Stimulated activated CD8-positive, alpha-beta memory T cell treated with anti-CD3 and anti-CD28 coated beads, Interleukin-4, amount 100 ng/mL, for 4 hours (primary cell): ENCODE results near the gene AP1S2.
"Not testable (repeated sequence)": the region's sequence is repeated elsewhere in the genome, so short reads cannot be mapped to it uniquely, and the experiment has no call there.

Experiments used
- DNase-seq, 2 donors: peaks; one replicate each; pipeline ENCODE4 v3.0.0-alpha.2; 2020; ENCODE audit warnings: low read depth in 2 of 2, low spot score in 1 of 2

AP1S2 gene

GRCh38 chrX:15854712-15855567 is at the start of gene AP1S2:
Gene AP1S2, minus strand, starts transcription at chrX:15854813. Its CDS starts 2,289 bp downstream, at chrX:15852524.
- DNase-seq = peak; percentile 67 to 96

DNA sequence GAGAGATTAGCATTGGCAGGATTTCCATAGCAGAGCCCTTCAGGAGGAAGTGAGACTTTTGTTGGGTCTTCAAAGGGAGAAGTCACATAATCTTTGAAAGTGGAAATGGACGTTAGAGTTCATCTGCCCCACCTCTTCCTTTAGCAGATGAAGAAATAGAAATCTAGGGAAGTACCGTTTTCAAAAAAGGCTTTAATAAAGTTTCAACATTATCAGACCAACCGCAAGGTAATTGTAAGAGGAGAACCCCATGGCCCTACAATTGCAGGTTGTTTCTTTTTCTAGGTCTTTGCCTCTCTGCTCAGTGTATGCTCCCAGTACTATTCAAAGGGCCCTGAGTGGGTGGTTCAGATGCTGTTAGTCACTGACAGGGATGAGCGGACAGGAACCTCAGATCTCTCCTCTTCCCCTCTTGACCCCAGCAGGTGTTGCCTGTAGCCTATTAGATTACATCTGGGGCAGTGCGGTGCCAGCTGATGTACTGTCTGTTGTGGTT is 48.6 kb upstream of the AP1S2 start:
- DNase-seq = no peak

- DNase-seq = no peak
Observed at GRCh38 chrX:15895334-15895733, 40.7 kb upstream of the AP1S2 start.

DNA sequence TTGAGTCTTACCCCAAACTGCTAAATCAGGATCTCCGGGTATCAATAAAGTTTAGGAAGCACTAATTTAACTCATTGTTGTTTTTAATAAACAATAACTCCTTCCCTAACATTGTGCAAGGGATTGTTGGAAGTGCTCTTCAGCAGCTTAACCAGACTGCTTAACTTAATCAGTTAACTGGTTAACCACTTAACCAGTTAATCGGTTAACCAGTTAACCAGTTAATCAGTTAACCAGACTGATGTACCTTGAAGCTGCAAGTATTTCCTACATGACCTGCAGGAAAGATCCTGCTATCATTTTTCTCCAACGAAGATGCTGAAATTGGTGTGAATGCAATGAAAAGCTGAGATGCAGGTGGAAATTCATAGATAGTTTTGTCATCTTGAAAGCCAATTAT is 40.1 kb upstream of the AP1S2 start:
- DNase-seq = no peak

DNA sequence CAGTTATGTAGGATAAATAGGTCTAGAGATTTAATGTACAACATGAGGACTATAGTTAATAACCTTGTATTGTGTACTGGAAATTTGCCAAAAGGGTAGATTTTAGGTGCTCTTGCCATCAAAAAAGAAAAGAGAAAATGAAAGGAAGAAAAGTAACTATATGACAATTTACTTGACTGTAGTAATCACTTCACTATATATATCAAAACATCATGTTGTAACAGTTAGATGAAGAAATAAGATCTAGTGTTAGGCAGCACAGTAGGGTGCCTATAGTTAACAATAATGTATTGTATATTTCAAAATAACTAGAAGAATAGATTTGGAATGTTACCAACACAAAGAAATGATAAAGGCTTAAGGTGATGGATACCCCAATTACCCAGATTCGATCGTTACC is 35.9 kb upstream of the AP1S2 start:
- DNase-seq = no peak

GRCh38 chrX:15888062-15888461 is 33.4 kb upstream of the AP1S2 start:
- DNase-seq = no peak

DNA sequence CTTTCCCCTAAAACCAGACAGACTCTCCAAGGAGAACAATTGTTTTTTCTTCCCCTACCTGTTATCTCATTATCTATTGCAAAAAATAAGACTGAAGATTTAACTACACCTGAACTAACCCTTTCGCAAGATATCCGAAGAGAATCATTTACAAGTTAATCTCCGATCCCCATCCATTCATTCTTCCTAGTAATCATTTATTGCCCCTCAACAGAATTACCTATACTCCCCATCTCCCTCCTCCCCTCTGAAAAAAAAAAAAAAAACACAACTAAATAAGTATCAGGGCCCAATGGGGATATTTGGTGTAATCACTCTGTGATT is 28.9 kb upstream of the AP1S2 start:
- DNase-seq = no peak

DNA sequence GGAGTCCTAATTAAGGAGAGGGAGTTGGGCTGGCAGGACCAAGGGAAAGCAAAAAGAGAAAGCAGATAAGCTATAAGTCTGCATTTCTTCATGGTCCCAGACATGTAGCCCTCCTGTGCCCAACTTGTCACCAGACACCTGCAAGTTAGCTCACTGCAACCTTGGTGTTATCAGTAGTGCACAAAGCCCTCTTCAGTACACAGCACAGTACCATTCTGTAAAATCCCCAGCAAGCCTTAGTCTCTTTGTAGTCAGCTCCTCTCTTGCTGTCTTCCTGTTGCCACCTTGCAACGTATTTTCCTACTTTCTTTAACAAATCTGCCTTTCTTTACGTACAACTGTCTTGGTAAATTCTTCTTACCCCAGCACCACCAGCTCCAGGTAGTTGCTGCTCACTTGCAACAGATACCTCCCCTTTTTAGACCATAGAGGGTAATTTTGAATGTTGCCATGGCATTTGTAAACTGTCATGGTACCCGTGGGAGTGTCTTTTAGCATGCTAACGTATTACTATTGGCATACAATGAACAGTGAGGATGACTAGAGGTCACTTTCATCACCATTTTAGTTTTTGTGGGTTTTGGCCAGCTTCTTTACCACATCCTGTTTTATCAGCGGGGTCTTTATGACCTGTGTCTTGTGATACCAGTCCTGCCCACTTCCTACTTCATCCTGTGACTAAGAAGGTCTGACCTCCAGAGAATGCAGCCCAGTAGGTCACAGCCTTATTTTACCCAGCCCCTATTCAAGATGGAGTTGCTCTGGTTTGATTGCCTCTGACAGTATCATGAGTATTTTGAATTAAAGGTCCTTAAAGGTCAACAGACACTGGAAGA is 28.3 kb upstream of the AP1S2 start:
- DNase-seq = no peak

DNA sequence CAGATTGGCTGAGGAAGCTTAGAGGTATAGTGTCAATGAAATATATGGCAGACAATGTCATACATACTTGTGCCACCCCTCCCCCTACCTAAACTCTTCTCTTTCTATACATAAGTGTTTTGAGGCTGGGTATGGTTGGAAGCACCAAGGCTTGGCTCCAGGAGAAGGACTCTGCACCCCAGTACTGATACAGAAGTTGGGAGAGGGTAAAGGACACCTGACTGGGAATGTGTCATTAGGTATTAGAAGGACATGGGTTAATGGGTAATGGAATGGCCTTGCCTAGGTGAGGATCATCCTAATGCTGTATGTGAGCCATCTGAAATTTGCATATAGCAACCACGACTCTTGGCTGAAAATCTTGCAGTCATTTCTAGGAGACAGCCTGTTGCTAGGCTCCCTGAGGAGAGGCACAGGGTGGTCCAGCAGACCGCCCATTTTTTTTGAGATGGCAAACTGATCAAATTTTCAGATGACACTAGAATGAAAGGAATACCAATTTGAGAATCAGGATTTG is 26.8 kb upstream of the AP1S2 start:
- DNase-seq = no peak

DNA sequence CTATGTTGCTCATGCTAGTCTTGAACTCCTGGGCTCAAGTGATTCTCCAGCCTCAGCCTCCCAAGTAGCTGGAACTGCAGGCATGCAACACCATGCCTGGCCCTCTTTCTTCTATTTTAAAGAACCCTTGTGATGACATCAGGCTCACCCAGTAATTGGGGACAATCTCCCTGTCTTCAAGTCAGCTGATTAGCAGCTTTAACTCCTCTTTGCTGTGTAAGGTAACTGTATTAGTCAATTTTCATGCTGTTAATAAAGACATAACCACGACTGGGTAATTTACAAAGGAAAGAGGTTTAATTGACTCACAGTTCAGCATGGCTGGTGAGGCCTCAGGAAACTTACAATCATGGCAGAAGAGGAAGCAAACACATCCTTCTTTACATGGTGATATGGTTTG is 23.3 kb upstream of the AP1S2 start:
- not testable (repeated sequence) for DNase-seq

DNA sequence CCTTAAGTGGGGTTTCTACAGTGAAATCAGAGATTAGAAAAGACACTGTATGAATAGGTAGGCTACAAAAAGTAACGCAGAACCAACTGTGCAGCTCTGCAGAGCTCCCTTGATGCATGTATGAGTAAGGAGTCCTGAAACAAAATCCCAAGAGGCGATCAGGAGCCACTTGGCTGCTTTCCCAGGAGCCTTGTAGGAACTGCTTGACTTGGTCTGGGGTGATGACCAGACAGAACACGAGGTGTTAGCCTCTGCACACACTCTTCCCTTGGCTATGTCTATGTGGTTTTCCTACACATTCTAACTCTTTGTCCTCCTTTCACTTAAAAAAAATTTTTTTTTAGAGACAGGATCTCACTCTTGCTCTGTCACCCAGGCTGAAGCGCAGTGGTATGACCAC is 22.8 kb upstream of the AP1S2 start:
- no peak for DNase-seq

DNA sequence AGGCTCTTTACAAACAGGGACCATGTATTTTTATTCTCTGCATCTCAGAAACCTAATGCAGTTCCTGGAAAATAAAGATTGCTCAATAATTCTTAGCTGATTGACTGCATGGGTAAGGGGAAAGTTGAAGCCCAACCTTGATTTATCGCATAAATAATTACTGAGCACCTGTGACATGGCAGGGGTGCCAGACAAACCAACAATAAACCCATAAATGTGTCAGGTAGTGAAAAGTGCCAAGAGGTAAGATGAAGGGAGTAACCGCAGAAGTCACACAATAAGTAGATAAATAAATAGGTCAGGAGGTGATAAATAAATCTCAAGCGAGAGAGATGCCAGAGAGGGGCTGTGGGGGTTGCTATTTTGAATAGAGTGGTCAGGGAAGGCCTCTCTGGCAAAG is 20.1 kb upstream of the AP1S2 start:
- DNase-seq = no peak

DNA sequence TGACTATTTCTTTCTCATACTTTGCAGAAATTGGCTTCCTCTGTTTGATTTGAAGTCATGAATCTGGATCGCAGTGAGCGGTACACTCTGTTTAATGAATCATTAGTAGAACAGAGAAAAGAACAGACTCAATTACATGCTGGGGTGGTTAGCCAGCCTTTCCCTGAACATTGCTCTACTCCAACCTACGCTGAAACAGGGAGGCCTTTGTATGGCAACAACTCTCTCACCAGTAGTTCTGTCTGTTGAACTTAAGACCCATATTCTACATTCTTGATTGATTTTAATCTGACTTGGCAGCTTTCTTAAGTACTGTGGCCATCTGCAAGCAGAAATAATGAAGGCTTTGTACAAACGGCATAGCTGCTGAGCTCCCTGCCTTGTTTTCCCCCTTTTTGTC is 19.0 kb upstream of the AP1S2 start:
- no peak for DNase-seq

GRCh38 chrX:15870310-15870709 is 15.7 kb upstream of the AP1S2 start:
- DNase-seq = no peak

GRCh38 chrX:15869695-15870094 is 15.1 kb upstream of the AP1S2 start:
- DNase-seq = no peak

GRCh38 chrX:15866147-15866546 is 11.5 kb upstream of the AP1S2 start:
- DNase-seq = no peak

DNA sequence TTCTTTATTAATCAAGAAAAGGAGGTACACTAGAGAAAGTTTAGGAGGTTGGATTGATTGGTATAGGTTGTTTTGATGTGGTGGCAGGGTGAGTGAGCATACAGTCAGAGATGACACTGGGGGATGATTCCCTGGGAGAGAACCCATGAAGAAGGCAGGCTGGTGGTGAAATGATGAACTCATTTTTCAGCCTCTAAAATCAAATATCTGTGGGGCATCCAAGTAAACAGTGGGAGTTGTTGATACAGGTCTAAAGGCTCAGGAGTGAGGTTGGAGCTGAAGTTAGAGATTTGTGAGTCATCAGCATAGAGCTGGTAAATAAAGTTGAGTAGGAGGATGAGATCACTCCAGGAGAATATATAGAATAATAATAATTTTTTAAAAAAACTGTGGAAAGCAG is 10.0 kb upstream of the AP1S2 start:
- no peak for DNase-seq

DNA sequence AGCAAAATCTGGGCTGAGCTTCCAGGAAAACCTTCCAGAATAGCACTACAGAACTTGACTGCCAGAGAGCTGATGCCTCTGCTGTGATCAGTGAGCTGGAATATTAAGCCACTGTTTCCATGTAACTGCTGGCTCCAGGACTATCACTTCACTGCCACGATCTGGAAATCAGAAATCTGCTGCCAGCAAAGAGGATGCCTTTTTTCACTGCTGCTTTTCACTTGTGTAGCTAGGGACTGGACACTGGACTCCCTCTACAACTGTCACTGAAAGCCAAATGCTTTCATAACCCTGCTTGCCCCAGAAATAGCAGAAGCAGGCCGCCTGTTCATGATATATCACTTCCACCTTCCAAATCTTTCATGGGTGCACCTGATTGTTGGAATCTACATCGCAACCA is 9.4 kb upstream of the AP1S2 start:
- DNase-seq = no peak

GRCh38 chrX:15860921-15861320 is 6.3 kb upstream of the AP1S2 start:
- DNase-seq = no peak

GRCh38 chrX:15858051-15858450 is 3.4 kb upstream of the AP1S2 start:
- DNase-seq = no peak

GRCh38 chrX:15856636-15857035 is 2.0 kb upstream of the AP1S2 start:
- no peak for DNase-seq

DNA sequence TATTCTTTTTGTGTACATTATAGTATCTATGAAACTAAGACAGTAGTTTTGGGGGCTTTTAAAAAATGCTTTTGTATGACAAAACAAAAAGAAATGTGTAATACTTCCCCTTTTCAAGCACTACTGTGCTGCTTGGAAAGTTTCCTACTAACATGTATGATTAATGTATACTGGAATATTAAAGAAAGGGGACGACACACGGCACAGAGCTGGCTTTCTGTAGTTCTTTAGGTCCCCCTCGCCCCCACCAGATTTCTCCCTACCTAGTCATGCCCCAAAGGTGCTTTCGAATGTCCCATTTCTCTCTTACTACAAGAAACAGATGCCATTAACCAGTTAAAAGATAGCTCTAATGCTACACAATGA is 1.6 kb upstream of the AP1S2 start:
- no peak for DNase-seq
